ENCODE results near the gene TMX1.
A peak's percentile ranks its signal among the peaks of the same experiment; 100 is the strongest.

Gene TMX1

DNA sequence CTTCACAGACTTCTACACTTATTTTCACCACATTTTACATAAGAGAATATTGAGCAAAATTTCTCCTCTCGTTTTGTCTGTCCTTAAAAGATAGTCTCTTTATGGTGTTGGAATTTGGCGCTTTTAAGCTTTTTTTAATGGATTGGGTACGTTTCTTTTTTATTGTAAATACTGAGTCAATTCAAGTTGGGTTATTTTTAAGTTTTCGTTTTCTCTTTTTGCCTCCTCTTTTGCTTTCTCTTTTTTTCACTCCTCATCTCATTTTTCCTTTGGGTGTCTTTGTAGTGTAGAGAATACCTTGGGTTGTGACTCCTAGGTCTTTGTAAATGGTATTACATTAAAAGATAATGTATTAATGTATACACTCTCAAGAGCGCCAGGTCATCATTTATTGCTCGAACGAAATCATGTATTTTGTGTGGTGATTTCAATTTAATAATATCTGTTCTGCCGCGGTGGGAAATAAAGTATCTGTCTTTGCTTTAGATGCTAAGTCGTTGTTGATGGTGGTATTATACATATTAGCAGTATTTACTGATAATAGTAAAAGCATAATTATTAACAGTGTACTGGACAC is 845 bp downstream of the TMX1 start:
- no peaks in the 10 kb centered on the region for H3K9me2 ChIP-seq (replicated peaks; ENCODE audit: control insufficient read depth, low read length)
- no peaks in the 10 kb centered on the region for H3K9me3 ChIP-seq (ENCODE audit: control insufficient read depth, insufficient read depth, low read length)
- peaks cover 63% of the 10 kb centered on the region for H3K79me2 ChIP-seq (ENCODE audit: control insufficient read depth, low read length)
- H3K4me2 ChIP-seq (ENCODE audit: low read length): peak overlapping the region; percentile 77
- no peak for TF ChIP-seq EZH2phosphoT487 (IDR thresholded peaks at IDR 0.05; ENCODE audit: borderline replicate concordance, low read length)
- TF ChIP-seq, protein P1, sequence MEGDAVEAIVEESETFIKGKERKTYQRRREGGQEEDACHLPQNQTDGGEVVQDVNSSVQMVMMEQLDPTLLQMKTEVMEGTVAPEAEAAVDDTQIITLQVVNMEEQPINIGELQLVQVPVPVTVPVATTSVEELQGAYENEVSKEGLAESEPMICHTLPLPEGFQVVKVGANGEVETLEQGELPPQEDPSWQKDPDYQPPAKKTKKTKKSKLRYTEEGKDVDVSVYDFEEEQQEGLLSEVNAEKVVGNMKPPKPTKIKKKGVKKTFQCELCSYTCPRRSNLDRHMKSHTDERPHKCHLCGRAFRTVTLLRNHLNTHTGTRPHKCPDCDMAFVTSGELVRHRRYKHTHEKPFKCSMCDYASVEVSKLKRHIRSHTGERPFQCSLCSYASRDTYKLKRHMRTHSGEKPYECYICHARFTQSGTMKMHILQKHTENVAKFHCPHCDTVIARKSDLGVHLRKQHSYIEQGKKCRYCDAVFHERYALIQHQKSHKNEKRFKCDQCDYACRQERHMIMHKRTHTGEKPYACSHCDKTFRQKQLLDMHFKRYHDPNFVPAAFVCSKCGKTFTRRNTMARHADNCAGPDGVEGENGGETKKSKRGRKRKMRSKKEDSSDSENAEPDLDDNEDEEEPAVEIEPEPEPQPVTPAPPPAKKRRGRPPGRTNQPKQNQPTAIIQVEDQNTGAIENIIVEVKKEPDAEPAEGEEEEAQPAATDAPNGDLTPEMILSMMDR (IDR thresholded peaks at IDR 0.05; ENCODE audit: low read depth, low read length, poor library complexity, severe bottlenecking): no peak
- H3F3A ChIP-seq (ENCODE audit: control insufficient read depth, insufficient read depth): peaks cover 9% of the 10 kb centered on the region
- peak overlapping the region; percentile 56 for H3K27ac ChIP-seq (ENCODE audit: low read depth, low read length)
- H3K4me1 ChIP-seq (ENCODE audit: control insufficient read depth, low read length): peaks cover 49% of the 10 kb centered on the region
- H3K4me3 ChIP-seq (ENCODE audit: low read length): peak overlapping the region; percentile 92
- H3K36me3 ChIP-seq (ENCODE audit: control insufficient read depth, low read length): peaks cover 43% of the 10 kb centered on the region
- H3K27me3 ChIP-seq (ENCODE audit: control insufficient read depth, low read length): no peaks in the 10 kb centered on the region
- peaks cover 9% of the 10 kb centered on the region; the same call in 1 of the 2 replicates for H4K20me1 ChIP-seq (ENCODE audit: control insufficient read depth, insufficient read depth, low read depth, low read length)

DNA sequence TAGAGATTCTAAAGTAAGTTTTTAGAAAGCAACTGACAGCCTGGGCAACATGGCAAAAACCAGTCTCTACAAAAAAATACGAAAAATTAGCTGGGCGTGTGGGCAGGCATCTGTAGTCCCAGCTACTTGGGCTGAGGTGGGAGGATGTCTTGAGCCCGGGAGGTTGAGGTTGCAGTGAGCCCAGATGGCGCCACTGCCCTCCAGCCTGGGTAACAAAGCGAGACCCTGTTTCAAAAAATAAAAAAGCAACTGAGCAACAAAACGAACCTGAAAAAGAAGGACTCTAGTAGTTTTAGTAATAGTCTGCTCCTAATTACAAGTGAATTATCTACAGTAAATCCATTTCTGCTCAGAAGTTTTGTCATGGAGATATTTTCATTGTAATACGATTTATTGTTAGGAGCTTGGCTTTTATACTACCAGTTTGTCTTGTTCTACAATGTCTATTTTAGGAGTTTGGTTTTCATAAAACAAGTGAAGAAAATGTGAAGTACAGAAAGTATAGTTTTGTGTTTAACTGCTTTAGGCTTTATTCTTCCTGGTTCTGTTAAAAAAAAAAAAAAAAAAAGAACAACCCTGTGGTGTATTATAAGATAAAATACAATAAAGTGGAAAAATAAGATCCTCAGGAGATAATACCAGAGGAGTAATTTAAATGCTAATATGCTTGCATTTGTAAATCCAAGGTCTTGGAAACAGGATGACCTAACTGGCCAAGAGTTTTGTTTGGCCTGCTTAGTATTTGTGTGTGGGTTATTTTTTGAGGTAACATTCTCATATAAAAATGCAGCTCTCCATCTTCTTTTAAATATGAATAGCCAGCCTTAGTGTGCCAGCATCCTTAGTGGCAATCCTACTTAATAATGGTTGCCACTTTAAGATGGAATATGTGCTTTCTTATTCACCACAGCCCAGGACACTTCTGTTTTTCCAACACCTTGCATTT is 2.8 kb downstream of the TMX1 start:
- Histone ChIP-seq H3K36me3 (ENCODE audit: control insufficient read depth, low read length) (peaks cover 61% of the 10 kb centered on the region), H3K27ac (ENCODE audit: low read depth, low read length) (peak overlapping the region; percentile 56; the same call in 1 of the 2 replicates)

DNA sequence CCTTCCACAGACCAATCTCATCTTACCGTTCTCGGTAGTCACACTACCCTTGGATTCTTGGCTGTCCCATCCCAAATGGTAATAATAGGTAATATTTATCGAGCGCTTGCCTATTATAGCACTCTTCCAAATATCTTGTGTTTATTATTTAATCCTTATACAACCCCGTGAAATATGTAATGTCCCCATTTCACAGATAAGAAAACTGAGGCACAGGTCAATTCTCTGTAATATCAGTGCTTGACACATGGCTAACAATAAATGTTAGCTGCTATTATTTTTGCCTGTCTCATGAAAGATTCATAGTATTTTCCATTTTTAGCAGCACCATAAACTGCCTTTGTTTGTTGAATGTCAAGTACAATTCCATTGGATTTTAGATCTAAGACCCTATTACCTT is 4.5 kb downstream of the TMX1 start:
- Histone ChIP-seq H3K27ac (ENCODE audit: low read depth, low read length) (no peak overlapping the region), H3F3A (ENCODE audit: control insufficient read depth, insufficient read depth) (peaks cover 4% of the 10 kb centered on the region), H3K4me3 (ENCODE audit: low read length) (peak overlapping the region; percentile 25; the same call in 1 of the 2 replicates), H3K36me3 (ENCODE audit: control insufficient read depth, low read length) (peaks cover 79% of the 10 kb centered on the region), H3K9me3 (ENCODE audit: control insufficient read depth, insufficient read depth, low read length) (no peaks in the 10 kb centered on the region), H3K79me2 (ENCODE audit: control insufficient read depth, low read length) (peaks cover 79% of the 10 kb centered on the region), H3K9me2 (replicated peaks; ENCODE audit: control insufficient read depth, low read length) (no peaks in the 10 kb centered on the region), H3K27me3 (ENCODE audit: control insufficient read depth, low read length) (no peaks in the 10 kb centered on the region), H3K4me1 (ENCODE audit: control insufficient read depth, low read length) (peaks cover 68% of the 10 kb centered on the region), H3K4me2 (ENCODE audit: low read length) (peak overlapping the region; percentile 77), H4K20me1 (ENCODE audit: control insufficient read depth, insufficient read depth, low read depth, low read length) (peaks cover 9% of the 10 kb centered on the region; the same call in 1 of the 2 replicates)
- TF ChIP-seq, protein P1 (IDR thresholded peaks at IDR 0.05; ENCODE audit: low read depth, low read length, poor library complexity, severe bottlenecking): no peak
- no peak for TF ChIP-seq EZH2phosphoT487 (IDR thresholded peaks at IDR 0.05; ENCODE audit: borderline replicate concordance, low read length)

More for the DNA sequence above, 2.8 kb downstream of the TMX1 start:
- H3K9me3 ChIP-seq (ENCODE audit: control insufficient read depth, insufficient read depth, low read length): no peaks in the 10 kb centered on the region
- peaks cover 7% of the 10 kb centered on the region for H3F3A ChIP-seq (ENCODE audit: control insufficient read depth, insufficient read depth)
- H3K27me3 ChIP-seq (ENCODE audit: control insufficient read depth, low read length): no peaks in the 10 kb centered on the region
- H3K79me2 ChIP-seq (ENCODE audit: control insufficient read depth, low read length): peaks cover 78% of the 10 kb centered on the region
- TF ChIP-seq, protein P1 (IDR thresholded peaks at IDR 0.05; ENCODE audit: low read depth, low read length, poor library complexity, severe bottlenecking): peak; percentile 53
- no peak for TF ChIP-seq EZH2phosphoT487 (IDR thresholded peaks at IDR 0.05; ENCODE audit: borderline replicate concordance, low read length)
- H3K4me3 ChIP-seq (ENCODE audit: low read length): peak overlapping the region; percentile 92
- H4K20me1 ChIP-seq (ENCODE audit: control insufficient read depth, insufficient read depth, low read depth, low read length): peaks cover 9% of the 10 kb centered on the region; the same call in 1 of the 2 replicates
- peaks cover 63% of the 10 kb centered on the region for H3K4me1 ChIP-seq (ENCODE audit: control insufficient read depth, low read length)
- peak overlapping the region; percentile 77 for H3K4me2 ChIP-seq (ENCODE audit: low read length)
- H3K9me2 ChIP-seq (replicated peaks; ENCODE audit: control insufficient read depth, low read length): no peaks in the 10 kb centered on the region

All from DOHH2 (cell line).